Erythroblast (primary cell): ENCODE data around the gene ASAP2.
"Not testable (repeated sequence)": the region's sequence is repeated elsewhere in the genome, so short reads cannot be mapped to it uniquely, and the experiment has no call there.

Source experiments
- DNase-seq, 2 experiments: peaks; one replicate each; lab custom pipeline; 2025; lab: John Stamatoyannopoulos, UW
- GATA1 ChIP-seq: IDR thresholded peaks from 2 replicates; pipeline ENCODE4 v1.6.1; 2011; ENCODE audit warnings: low read depth, mild to moderate bottlenecking, control low read depth, low read length, moderate library complexity
- POLR2A ChIP-seq: IDR thresholded peaks from 2 replicates; pipeline ENCODE4 v1.6.1; 2011; ENCODE audit warnings: mild to moderate bottlenecking, low read length

The ASAP2 gene

GRCh38 chr2:9251154-9252001 lies 44.8 kb downstream of the ASAP2 start:
- DNase-seq, result no peak
- TF ChIP-seq POLR2A, result no peak
- TF ChIP-seq GATA1, result no peak

GRCh38 chr2:9252002-9252357 lies 45.4 kb downstream of the ASAP2 start:
- TF ChIP-seq POLR2A (no peak), GATA1 (no peak)
- no peak for DNase-seq

- TF ChIP-seq POLR2A, result no peak
- no peak for TF ChIP-seq GATA1
- DNase-seq, result no peak
These were observed 48.8 kb downstream of the ASAP2 start for GRCh38 chr2:9255416-9255815.

GRCh38 chr2:9256147-9256546 lies 49.5 kb downstream of the ASAP2 start:
- DNase-seq, result no peak
- TF ChIP-seq GATA1 (no peak), POLR2A (no peak)

- TF ChIP-seq POLR2A, result no peak
- TF ChIP-seq GATA1, result no peak
- no peak for DNase-seq
These were observed 50.0 kb downstream of the ASAP2 start for GRCh38 chr2:9256570-9257043.

- TF ChIP-seq POLR2A, result no peak
- TF ChIP-seq GATA1, result no peak
- no peak for DNase-seq
These were observed 51.9 kb downstream of the ASAP2 start for GRCh38 chr2:9258501-9258900.

GRCh38 chr2:9258953-9259399 lies 52.4 kb downstream of the ASAP2 start:
- no peak for DNase-seq
- TF ChIP-seq GATA1 (no peak), POLR2A (no peak)

- DNase-seq, result no peak
- TF ChIP-seq GATA1 (no peak), POLR2A (no peak)
These were observed 53.9 kb downstream of the ASAP2 start for GRCh38 chr2:9260464-9260918.

GRCh38 chr2:9261231-9261883 lies 54.7 kb downstream of the ASAP2 start:
- TF ChIP-seq POLR2A (no peak), GATA1 (no peak)
- DNase-seq, result no peak

- no peak for DNase-seq
- TF ChIP-seq GATA1 (no peak), POLR2A (no peak)
These were observed 56.1 kb downstream of the ASAP2 start for GRCh38 chr2:9262671-9263171.

GRCh38 chr2:9263428-9263827 lies 56.8 kb downstream of the ASAP2 start:
- no peak for DNase-seq
- no peak for TF ChIP-seq GATA1
- no peak for TF ChIP-seq POLR2A

- TF ChIP-seq GATA1 (no peak), POLR2A (no peak)
- no peak for DNase-seq
These were observed 57.7 kb downstream of the ASAP2 start for GRCh38 chr2:9264301-9264700.

- no peak for TF ChIP-seq GATA1
- TF ChIP-seq POLR2A, result no peak
- no peak for DNase-seq
These were observed 60.1 kb downstream of the ASAP2 start for GRCh38 chr2:9266711-9267110.

- DNase-seq, result not testable (repeated sequence)
These were observed 60.7 kb downstream of the ASAP2 start for GRCh38 chr2:9267286-9267685.
